Keratinocyte (primary cell): ENCODE data around the gene FBXO8. TPM values are rescaled to one million over a fixed set of nuclear protein-coding genes. Genes with fewer than 3 reads are reported as not detected.

Source experiments
- DNase-seq: peaks from one replicate; pipeline ENCODE4 v3.0.0-alpha.2; 2011; ENCODE audit warnings: low read depth, missing footprints, low spot score
- FAIRE-seq: peaks from 2 replicates; lab custom pipeline; 2011; peaks lifted over from hg19 to GRCh38; lab: Jason Lieb, UNC
- H2AFZ ChIP-seq: 2 replicates; pipeline ENCODE4 v1.6.0; 2012; ENCODE audit warnings: low read length, control low read depth, inconsistent platforms; ENCODE audit not compliant: control insufficient read depth
- H3K27ac ChIP-seq: 2 replicates; pipeline ENCODE4 v1.5.1; 2011; ENCODE audit warnings: low read length; ENCODE audit not compliant: control insufficient read depth, insufficient read depth
- H3K27me3 ChIP-seq: 3 replicates; pipeline ENCODE4 v1.6.0; 2011; ENCODE audit warnings: low read length; ENCODE audit not compliant: control insufficient read depth, insufficient read depth; ENCODE audit errors: extremely low read depth
- H3K36me3 ChIP-seq, 2 experiments: 2 replicates in 1 of 2; 3 replicates in 1 of 2; pipeline ENCODE4 v1.5.1; 2011; ENCODE audit warnings: low read length in 2 of 2, mild to moderate bottlenecking in 1 of 2; ENCODE audit not compliant: control insufficient read depth in 2 of 2, insufficient read depth in 2 of 2; ENCODE audit errors: extremely low read depth in 1 of 2
- H3K4me1 ChIP-seq: 3 replicates; pipeline ENCODE4 v1.5.1; 2011; ENCODE audit warnings: low read length; ENCODE audit not compliant: control insufficient read depth, insufficient read depth; ENCODE audit errors: extremely low read depth
- H3K4me2 ChIP-seq: 3 replicates; pipeline ENCODE4 v1.6.0; 2011; ENCODE audit warnings: low read depth, low read length; ENCODE audit not compliant: control insufficient read depth, insufficient read depth; ENCODE audit errors: extremely low read depth
- H3K4me3 ChIP-seq, 3 experiments: fragments of 200-600 bp in 1 of 3; sonication (generic) in 1 of 3; 2 replicates in 2 of 3; 3 replicates in 1 of 3; pipeline ENCODE4 v1.5.1; 2011 to 2016; ENCODE audit warnings: low read length in 3 of 3, mild to moderate bottlenecking in 3 of 3, control low read depth in 2 of 3, inconsistent platforms in 1 of 3, low read depth in 1 of 3, mixed read lengths in 1 of 3, mixed run types in 1 of 3, moderate library complexity in 1 of 3; ENCODE audit not compliant: control insufficient read depth in 2 of 3, insufficient read depth in 2 of 3; ENCODE audit errors: extremely low read depth in 1 of 3
- H3K79me2 ChIP-seq: 2 replicates; pipeline ENCODE4 v1.6.0; 2012; ENCODE audit warnings: low read length; ENCODE audit not compliant: control insufficient read depth, insufficient read depth
- H3K9ac ChIP-seq: 3 replicates; pipeline ENCODE4 v1.6.0; 2011; ENCODE audit warnings: low read length; ENCODE audit not compliant: control insufficient read depth, insufficient read depth; ENCODE audit errors: extremely low read depth
- H3K9me1 ChIP-seq: 3 replicates; pipeline ENCODE4 v1.6.0; 2011; ENCODE audit warnings: low read length; ENCODE audit not compliant: control insufficient read depth, insufficient read depth; ENCODE audit errors: extremely low read depth
- H3K9me3 ChIP-seq: 2 replicates; pipeline ENCODE4 v1.5.1; 2012; ENCODE audit warnings: low read depth, low read length; ENCODE audit not compliant: control insufficient read depth
- H4K20me1 ChIP-seq: 3 replicates; pipeline ENCODE4 v1.6.0; 2011; ENCODE audit warnings: low read length; ENCODE audit not compliant: control insufficient read depth, insufficient read depth; ENCODE audit errors: extremely low read depth
- CTCF ChIP-seq, 3 experiments: IDR thresholded peaks in 1 of 3; conservative IDR thresholded peaks in 1 of 3; optimal IDR thresholded peaks in 1 of 3; 2 replicates in 2 of 3; 3 replicates in 1 of 3; pipeline versions ENCODE3 to v1.5.1; 2011; ENCODE audit warnings: low read length in 3 of 3, mild to moderate bottlenecking in 3 of 3, moderate library complexity in 2 of 3, control low read depth in 1 of 3, inconsistent platforms in 1 of 3; ENCODE audit not compliant: insufficient read depth in 2 of 3; ENCODE audit errors: extremely low read depth in 1 of 3
- EZH2 ChIP-seq: IDR thresholded peaks from one replicate; pipeline ENCODE4 v1.6.1; 2012; ENCODE audit warnings: inconsistent platforms, mild to moderate bottlenecking, low read length, moderate library complexity
- dilution Hi-C: fragments of 300-500 bp; cut with MboI; formaldehyde crosslinking; loops from one replicate; pipeline ENCODE4 v1.7.0; 2020; ENCODE audit warnings: low sequenced_read_pairs; ENCODE audit not compliant: extremely low pct_ligation_motif_present
- polyA plus RNA-seq, 5 experiments: library from polyadenylated mRNA; depleted of rRNA in 3 of 5; stranded (reverse) in 3 of 5; stranded (forward) in 1 of 5; unstranded in 1 of 5; fragments of >200 nt; gene quantifications; 1 replicate in 1 of 5; 2 replicates in 3 of 5; 3 replicates in 1 of 5; pipeline versions ENCODE4 v1.2.1 to v1.2.3, GENCODE V29; 2011 to 2012; ENCODE audit warnings: missing spikeins in 2 of 5, low read depth in 1 of 5, low replicate concordance in 1 of 5

The FBXO8 gene
- polyA plus RNA-seq, 1 donor (not counting 4 experiments of a cell fraction or from before 2014, with no cell fraction given): 21.0 TPM

- Histone ChIP-seq H3K27ac (no peak overlapping the region), H3K4me3 (no peak overlapping the region), H3K4me2 (no peak overlapping the region), H4K20me1 (no peaks in the 10 kb centered on the region), H3K79me2 (no peaks in the 10 kb centered on the region), H3K4me1 (no peaks in the 10 kb centered on the region), H2AFZ (no peak overlapping the region), H3K36me3 (no peaks in the 10 kb centered on the region), H3K9me1 (no peaks in the 10 kb centered on the region), H3K9ac (no peak overlapping the region), H3K27me3 (no peaks in the 10 kb centered on the region), H3K9me3 (no peaks in the 10 kb centered on the region)
- no peak for FAIRE-seq
- no peak for DNase-seq
- TF ChIP-seq CTCF (optimal IDR thresholded peaks at IDR 0.05 in 1 of 3, IDR thresholded peaks at IDR 0.05 in 1 of 3, conservative IDR thresholded peaks at IDR 0.05 in 1 of 3; ENCODE audit: extremely low read depth in 1 of 3, insufficient read depth in 2 of 3, low read length in 3 of 3) (no peak), EZH2 (no peak)
- dilution Hi-C loops: no loop called here
Observed at GRCh38 chr4:174245714-174246113, 37.8 kb downstream of the FBXO8 start.

DNA sequence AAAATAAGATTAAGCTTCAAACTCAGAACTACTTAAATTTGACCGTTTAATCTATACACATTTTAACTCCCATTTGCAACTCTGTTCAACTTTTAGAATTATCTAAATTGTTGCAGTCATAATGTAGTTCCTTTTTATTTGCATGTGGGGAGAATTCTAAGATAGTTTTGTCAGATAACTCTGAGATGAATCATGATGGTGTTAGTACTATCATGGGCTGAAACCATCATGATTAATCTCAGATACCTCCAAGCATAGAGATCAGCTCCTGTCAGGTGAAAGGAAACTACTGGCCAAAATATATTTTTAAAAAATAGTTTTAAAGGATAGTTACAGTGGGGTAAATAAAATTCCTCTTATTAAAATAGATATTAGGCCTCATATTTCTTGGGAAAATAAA is 39.0 kb downstream of the FBXO8 start:
- Histone ChIP-seq H2AFZ (no peak overlapping the region), H4K20me1 (no peaks in the 10 kb centered on the region), H3K9ac (no peak overlapping the region), H3K36me3 (no peaks in the 10 kb centered on the region), H3K27me3 (no peaks in the 10 kb centered on the region), H3K4me2 (no peak overlapping the region), H3K9me1 (no peaks in the 10 kb centered on the region), H3K9me3 (no peaks in the 10 kb centered on the region), H3K4me1 (no peaks in the 10 kb centered on the region), H3K27ac (no peak overlapping the region), H3K79me2 (no peaks in the 10 kb centered on the region), H3K4me3 (no peak overlapping the region)
- FAIRE-seq (no peak), DNase-seq (no peak)
- dilution Hi-C loops: no loop called here
- TF ChIP-seq EZH2: no peak
- TF ChIP-seq CTCF (optimal IDR thresholded peaks at IDR 0.05 in 1 of 3, IDR thresholded peaks at IDR 0.05 in 1 of 3, conservative IDR thresholded peaks at IDR 0.05 in 1 of 3; ENCODE audit: extremely low read depth in 1 of 3, insufficient read depth in 2 of 3, low read length in 3 of 3): no peak
